GM12878 (cell line): Measurements from ENCODE around the gene AKNA.

Source experiments
- ESRRA ChIP-seq: IDR thresholded peaks from 2 replicates; pipeline ENCODE4 v1.6.1; 2012; ENCODE audit warnings: mild to moderate bottlenecking, low read length, improper control_type of control experiment
- MLLT1 ChIP-seq: fragments of 450-650 bp; IDR thresholded peaks from 2 replicates; pipeline ENCODE4 v1.6.1; 2016; ENCODE audit warnings: mild to moderate bottlenecking

- TF ChIP-seq MLLT1 = no peak
- TF ChIP-seq ESRRA = no peak
These were observed 12.4 kb upstream of the AKNA start for GRCh38 chr9:114400219-114400618.
